HG02623 (cell line): ENCODE measurements around the gene PPP2R2C.

Experiments
- ATAC-seq: cut with Tn5 transposase; IDR thresholded peaks from one replicate; pipeline ENCODE4 v1.9.1; 2021; ENCODE audit warnings: moderate library complexity; ENCODE audit not compliant: unreplicated experiment

PPP2R2C gene

DNA sequence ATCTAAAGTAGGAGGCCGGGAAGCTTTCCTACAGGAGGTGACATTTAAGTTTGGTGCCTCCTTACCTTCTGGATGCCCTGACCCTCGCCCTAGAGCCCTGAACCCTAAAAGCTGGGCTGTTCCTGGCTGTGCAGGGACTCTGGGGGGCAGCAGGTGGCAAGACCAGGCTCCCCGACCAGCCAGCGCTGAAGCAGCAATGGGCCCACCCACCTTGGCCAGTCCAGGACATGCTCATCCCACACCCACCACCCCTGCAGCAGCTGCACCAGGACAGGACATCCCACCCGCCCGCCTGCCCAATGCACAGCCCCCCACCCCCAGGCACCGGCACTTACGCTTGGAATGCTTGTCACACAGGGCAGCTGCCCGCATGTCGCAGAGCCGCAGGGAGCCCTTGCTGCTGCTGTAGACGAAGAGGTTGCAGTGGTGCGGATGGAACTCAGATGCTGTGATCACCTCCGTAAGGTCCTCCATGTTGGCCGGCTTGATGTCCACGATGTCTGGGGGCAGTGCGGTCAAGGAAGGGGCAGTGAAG, 124.8 kb downstream of the PPP2R2C start:
- no peak for ATAC-seq

DNA sequence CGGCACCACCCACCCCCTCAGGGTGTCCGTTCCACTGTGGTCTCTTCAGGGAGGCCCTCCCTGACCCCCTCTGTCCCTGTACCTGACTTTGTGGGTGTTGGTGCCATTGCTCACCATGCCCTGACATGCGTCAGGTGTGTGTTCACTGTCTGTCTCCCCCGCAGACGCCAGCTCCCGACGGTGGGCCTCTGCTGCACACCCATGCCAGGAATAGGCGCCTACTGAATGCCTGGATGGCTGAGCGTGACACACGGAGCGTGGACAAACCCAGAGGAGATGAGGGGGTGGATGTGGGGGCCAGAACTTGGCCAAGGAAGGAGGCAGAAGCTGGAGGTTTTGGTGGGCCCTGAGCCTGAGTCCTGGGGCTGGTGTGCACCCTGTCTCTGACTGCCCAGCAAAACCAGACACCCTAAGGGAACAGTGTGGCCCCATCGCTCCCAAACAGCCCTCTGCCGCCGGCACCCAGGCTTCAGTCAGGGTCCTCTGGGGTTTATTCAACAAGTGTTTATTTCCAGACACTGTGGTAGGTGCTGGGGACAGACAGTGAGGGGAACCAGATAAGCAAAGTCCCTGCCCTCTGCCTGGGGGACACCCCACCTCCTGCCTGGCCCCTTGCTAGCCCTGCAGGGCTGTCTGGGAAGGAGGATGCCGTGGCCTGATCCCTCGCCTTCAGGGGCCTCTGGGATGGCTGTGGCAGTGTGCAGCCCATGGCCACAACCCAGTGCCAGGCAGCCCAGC, 125.9 kb downstream of the PPP2R2C start:
- ATAC-seq: no peak

DNA sequence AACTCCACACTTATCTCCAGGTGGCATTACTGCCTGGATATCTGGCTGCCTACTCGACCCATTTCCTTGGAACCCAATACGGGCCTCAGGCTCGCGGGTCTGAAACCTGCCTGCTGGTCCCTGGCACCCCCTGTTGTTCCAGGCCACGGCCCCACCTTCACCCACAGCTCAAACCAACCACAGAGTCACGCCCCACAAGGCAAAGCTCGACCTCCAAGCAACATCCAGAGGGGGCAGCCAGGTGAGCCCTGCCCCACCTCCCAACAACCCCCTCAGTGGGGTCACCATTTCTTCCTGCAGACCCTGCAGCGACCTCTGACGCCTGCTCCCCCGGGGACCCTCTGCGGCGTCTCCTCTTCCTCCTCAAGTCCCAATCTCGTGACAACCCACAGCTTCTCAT, 126.5 kb downstream of the PPP2R2C start:
- ATAC-seq: no peak

DNA sequence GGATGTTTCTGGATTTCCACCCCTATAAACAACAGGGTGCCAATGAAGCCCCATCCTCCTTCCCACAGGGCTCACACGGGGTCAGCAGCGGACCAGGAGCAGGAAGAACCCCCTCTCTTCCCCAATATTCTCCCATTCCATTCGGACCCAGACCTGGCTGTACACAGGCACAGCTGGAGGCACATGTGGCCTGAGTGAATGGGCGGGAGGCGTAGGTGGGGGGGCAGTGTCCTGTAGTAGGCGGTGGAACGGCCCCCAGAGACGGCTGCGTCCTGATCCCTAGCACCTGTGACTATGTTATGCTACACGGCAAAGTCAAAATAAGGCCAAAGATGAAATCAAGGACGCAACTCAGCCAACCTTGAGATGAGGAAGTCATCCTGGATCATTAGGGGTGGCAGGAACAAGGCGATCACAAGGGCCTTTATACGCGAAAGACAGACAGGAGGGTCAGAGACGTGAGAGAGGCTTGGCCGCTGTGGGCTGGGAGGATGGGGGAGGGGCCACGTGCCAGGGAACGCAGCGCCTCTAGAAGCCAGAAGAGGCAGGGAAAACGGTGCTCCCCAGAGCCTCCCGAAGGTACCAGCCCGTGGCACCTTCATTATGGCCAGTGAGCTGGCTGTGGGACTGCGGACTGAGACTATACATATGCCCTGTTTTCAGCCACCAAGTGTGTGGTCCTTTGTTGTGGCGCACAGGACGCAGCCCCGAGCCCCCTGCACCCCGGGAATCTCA, 127.2 kb downstream of the PPP2R2C start:
- ATAC-seq: no peak

DNA sequence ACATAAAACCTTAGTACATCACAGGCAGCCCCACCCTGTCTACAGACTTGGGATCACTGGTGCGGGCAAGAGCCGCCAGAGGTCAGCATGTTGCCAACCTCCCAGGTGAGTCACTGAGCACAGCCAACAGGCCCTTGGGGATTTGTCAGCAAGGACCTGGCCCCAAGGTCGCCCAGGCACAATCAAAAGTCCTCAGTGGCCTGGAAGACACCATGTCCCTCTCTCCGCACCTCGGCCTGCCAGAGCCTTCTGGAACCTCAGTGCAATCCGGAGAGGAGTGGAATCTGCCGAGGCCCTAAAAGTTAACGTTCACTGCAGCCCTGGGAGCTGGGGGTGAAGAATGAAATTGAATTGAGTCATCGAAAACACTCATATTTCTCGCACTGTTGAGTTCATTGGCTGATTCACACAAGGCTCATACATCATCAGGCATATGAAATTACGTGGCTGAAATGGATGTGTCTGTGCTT, 128.4 kb downstream of the PPP2R2C start:
- no peak for ATAC-seq

DNA sequence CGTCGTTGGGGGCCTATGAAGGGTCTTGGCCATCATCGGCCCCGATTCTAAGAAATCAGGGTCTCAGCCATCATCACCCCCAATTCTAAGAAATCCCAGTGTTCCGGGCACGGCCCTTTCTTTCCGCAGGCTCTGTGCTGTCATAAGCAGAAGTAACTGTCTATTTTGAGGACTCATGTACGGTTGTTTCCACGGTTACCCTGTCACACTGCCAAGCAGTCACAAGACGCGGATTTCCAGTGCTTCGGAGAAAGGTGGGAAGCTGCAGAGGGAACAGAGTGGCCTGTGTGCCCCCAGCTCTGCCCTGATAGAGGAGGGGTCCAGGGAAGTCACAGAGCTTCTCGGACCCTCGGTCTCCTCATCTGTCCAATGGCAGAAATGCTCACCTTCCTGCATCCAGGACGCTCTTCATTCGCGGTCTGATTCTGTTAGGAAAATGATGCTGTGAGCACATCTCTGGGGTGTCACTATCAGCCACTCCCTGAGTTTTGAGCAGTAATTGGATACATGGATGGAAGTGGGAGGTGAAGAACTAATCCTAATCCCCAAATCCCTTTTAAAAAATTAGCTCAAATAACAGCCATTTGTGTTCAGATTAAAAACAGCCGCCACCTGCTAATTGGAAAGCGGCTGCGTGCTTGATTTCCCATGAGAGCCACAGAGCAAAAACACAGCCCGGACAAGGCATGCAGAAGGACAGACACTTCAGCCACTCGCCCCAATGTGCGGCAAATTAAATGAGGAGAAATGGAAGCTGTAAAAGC, 129.7 kb downstream of the PPP2R2C start:
- ATAC-seq: no peak

DNA sequence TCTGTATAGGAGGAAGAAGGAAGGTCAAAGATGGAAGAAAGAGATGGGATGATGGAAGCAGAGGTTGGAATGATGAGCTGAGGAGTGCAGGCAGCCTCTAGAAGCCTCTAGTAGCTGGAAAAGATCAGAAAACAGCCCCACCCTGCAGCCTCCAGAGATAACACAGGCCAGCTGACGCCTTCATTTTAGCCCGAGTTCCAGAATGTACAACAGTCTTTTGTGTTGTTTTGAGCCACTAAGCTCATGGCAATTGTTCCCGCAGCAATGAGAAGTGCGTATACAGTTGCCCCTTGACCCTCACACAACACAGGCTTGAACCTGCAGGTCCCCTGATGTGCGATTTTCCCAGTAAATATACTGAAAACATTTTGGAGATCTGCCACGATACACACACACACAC, 130.7 kb downstream of the PPP2R2C start:
- no peak for ATAC-seq

DNA sequence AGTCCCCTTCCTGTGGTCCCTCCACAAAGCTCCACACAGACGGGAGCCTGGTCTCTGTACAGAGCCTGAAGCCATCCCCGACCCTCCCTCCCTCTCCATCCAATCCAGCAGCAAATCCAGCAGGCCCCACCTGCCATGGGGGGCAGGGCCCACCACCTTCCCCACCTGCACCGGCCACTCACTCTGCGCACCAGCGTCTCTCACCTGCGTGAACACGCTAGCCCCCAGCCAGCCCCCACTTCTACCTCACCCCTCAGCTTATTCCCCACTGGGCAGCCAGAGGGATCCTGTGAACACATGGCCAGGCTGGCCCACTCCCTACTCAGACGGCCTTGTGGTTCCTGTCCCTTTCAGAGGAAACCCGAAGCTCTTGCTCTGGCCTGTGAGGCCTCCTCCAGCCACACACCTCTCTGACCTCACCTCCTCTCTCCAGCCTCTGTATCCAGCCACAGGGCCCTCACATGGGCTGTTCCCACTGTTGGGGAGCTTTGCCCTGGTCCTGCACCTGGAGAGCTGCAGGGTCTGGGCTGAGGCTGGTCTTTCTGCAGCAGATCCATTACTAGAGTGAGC, 131.9 kb downstream of the PPP2R2C start:
- ATAC-seq: no peak

DNA sequence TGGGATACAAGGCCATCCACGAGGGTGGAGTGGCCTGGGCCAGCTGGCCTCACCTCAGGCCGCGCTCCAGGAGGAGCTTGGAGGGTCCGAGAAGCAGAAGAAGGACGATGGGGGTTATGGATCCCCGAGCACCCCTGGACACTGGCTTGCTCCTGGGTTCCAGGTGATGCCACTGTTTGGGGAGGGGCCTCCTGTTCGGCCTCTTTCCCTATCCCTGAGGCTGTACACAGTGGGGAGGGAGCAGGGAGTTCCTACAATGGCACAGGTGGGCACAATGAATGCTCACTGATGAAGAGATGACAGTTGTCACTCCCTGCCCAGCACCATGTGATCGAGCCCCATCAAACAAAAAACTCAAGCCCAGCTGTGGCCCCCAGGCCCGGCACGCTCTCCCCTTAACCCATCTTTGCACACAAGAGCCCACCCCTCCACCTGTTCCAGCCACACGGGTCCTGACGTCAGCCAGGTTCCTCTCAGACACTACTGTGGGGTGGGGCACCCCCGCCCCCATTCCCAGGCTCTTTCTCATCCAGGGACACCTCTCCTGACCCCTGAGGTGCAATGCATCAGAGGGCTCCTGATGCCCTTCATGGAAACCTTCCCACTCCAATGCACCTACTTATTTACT, 132.5 kb downstream of the PPP2R2C start:
- no peak for ATAC-seq

DNA sequence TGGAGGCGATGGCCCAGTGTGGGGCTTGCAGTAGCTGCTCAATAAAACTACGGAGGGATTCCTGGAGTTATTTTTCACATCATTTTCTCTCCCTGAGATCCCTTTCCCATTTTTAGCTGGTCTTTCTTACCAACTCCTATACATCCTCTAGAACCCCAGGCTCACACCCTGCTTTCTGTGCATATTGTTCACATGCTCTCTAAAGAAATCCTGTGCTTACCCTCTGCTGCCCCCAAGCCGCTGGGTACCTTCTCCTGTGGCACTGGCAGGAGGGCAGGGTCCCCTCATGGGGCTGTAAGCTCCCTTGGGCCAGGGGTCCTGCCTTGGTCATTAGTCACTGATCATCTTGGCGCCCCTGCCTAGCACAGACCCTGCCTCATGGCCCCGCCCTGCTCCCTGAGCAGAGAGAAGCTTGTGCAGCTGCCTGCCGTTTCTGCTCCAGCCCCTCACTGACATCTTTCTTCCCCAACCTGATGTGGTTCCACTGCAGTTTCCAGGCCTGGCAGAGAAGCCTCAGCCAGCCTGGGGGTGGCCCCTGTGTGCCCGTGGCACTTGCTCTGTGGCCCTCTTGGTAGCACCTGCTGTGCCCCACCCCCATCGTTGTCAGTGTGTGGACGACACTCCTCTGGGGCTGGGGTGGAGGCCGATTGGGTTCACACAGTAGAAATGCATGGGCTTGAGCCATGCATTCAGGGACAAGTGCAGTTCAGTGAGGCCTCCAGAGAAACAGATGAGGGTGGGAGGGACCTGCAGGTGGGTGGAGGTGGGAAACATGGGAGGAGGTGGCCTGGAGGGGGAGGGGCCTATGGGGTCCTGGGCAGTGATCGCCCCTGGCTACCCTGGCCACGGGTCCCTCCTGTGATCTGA, 133.2 kb downstream of the PPP2R2C start:
- no peak for ATAC-seq

DNA sequence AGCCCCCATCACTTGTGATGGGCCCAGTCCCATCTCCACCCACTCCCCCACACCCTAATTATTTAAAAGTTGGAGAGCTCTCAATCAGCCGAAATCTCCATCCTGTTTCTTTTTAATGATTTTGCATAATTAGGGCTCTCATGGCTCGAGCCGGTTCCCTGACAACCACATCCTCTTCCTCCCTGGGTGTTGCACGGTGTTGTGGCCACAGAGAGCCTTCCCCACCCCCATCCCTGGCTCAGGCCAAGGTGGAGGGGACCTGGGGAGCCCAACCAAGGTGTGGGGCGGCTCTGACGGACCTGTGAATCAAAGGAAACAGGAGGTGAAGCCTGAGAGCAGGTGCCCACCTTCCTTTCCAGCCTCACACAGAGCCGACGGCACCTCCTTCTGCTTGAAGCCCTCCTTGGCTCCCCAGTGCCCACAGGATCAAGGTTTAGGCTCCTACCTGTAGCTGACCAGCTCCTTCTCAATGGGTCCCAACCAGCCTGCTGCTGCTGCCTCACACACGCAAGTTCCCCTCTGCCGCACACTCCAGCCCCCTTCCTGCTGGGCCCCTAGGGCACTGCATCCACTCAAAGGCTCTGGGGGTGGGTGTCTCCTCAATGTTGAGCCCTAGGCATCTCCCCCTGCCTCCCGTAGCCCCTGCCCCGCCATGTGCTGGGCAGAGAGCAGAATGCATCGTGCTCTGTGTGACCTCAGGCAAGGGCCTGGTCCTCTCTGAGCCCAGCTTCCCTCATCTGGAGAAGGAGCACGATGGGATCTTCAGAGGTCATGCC, 134.1 kb downstream of the PPP2R2C start:
- ATAC-seq: no peak

DNA sequence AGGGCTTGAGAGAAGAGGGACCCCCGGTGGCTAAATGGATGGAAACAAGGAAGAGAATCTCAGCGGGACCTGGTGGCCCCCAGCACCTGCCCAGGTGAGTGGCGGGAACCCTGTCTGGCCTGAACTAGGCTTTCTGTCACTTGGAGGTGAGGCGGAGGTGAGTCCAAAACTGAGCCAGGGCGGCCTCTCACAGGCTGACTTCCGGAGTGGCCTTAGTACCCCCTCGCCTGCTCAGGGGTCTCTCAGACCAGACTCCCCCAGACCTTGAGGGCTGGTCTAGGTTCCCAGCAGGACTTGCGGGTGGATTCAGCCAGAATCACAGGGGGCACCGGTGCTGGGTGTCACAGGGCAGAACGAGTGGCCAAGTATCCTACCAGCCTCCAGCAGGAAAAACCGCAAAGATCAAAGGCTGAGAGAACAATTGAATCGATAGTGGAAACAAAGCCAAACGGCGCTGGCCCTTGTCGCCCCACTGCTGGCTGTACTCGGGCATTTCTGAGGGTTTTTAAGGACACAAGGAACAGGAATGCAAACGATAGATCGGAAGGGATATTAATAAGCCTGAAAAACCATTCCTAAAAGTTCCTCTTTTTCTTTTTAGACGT, 135.0 kb downstream of the PPP2R2C start:
- ATAC-seq: no peak

DNA sequence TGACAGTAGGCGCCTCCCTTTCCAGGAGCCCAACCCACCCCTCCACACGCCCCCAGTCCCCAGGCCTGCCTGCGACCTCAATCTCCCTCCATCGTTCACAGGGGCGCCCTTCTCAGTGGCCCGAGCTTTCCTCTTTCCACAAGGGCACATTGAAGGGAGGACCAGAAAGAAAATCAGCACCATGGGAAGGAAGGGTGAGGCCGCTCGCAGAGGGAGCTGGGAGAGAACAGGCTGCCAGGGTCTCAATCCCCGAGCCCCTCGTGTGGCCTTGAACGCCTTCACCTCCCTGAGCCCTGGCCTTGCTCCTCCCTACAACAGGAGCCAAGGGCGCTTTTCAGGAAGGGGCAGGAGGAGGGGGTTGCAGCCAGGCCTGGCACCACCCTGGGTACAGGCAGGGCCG, 136.2 kb downstream of the PPP2R2C start:
- ATAC-seq: no peak

DNA sequence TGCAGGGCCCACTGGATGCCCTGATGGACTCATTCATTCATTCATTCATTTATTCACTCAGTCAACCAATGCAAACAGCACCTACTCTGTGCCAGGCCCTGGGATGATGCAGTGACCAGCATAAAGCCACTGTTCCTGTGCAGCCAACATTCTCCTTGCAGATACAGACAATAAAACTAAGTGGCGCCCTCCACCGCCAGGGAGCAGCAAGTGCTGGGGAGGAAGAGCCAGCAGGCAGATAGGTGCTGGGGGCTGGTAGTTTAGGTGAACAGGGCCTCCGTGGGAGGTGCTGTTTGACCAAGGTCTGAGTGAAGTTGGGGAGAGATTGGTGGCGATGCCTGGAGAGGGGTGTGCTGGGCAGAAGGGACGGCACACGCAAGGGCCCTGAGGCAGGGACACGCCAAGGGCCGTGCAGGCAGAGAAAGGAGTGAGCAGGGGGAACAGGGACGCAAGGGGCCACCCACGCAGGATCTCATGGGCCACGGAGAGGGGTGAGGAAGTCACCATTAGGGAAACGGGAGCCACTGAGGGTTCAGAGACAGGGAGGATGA, 137.3 kb downstream of the PPP2R2C start:
- no peak for ATAC-seq

DNA sequence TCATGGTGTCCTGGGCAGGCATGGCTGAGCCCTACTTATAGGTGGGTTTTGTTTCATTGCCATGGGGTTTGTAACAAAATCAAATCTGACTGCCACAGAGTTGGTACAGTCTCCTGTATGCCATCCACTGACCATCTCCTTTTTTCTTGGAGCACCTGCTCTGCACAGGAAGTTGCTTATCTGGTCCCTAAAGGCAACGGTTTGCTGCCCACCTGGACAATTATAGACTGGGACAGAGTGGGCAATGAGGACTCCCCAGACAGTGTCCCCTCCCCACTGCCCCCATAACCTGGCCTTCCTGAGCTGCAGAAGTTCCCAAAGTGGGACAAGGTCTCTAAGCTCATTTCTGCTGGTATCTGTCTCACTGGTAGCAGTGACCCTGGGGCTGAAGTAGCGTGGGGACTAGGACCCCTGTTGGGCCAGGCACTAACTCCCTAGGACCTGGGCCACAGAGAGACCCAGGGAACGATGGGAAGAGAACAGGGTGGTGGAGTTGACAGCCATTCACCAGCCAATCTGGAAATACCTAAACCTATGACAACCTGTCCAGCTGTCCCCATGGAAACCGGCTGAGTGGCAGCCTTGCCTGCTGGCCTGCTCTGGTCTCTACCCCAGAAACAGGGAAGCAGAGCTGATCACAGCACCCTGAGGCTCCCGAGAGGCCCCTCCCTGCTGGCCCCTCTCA, 138.1 kb downstream of the PPP2R2C start:
- ATAC-seq: no peak

DNA sequence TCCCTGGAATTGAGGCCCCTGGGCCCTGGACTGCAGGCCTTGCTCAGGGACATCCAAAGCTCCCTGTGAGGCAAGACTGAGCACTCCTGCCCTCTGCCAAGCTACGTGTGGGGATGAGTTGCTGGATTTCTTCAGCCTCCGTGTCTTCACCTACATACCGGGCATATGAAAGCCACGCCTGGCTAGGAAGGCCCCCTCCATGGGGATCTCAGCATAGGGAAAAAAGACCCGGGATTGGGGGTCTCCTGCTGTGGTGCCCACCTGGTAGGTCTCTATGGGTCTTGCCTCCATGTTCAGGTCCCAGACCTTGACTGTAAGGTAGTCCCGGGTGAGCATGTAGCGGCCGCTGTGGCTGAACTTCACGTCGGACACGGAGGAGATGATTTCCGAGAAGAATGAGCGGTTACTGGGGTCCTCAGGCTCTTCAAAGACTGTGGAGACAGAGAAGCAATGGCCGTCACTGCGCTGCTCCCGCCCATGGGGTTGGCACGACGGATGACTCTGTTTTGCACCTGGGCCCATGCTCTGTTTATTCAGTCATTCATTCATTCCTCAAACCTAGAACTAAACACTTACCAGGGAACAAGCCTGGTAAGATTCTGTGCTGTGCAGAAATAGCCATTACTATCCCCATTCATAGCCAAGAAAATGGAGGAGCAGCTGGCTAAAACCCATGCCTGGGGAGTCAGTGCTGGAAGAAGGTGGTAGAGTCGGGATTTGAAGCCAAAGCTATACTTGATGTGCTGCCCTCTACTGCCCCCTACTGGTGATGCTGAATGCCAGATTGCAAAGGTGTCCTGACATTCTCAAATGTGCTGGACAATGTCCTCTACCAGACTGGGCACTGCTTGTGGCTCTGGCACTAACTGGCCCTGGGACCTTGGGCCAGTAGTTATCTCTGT, 138.9 kb downstream of the PPP2R2C start:
- no peak for ATAC-seq

DNA sequence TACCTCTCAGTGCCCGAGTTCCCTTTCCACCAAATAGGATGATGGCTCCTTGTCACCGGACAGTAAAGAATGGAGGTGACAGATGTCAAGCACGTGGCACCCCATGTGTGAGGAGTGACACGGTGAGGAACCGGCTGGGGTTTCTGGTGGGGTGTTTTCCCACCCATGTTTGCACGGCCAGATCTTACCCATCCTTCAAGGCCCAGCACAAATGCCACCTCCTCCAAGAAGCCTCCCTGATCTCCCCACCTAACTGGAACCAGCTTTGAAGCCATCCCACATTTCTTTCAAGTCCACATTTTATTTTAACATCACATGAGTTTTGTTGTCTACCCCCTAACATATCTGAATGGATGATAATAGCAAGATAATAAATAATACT, 139.8 kb downstream of the PPP2R2C start:
- ATAC-seq: no peak
